GM19397 (cell line): ENCODE measurements around the gene STRA6.

Experiments
- ATAC-seq: cut with Tn5 transposase; IDR thresholded peaks from one replicate; pipeline ENCODE4 v1.9.1; 2021; ENCODE audit warnings: mild to moderate bottlenecking, moderate library complexity; ENCODE audit not compliant: unreplicated experiment

STRA6 gene

GRCh38 chr15:74228723-74229081 lies 26.1 kb upstream of the STRA6 start:
- ATAC-seq, result no peak

GRCh38 chr15:74227968-74228722 lies 25.6 kb upstream of the STRA6 start:
- no peak for ATAC-seq

- ATAC-seq, result no peak
Observed at GRCh38 chr15:74226761-74227540, 24.4 kb upstream of the STRA6 start.

- ATAC-seq, result no peak
Observed at GRCh38 chr15:74225928-74226327, 23.3 kb upstream of the STRA6 start.

GRCh38 chr15:74222240-74223119 lies 19.9 kb upstream of the STRA6 start:
- no peak for ATAC-seq

GRCh38 chr15:74221399-74222239 lies 19.0 kb upstream of the STRA6 start:
- ATAC-seq, result no peak

- no peak for ATAC-seq
Observed at GRCh38 chr15:74220475-74221248, 18.1 kb upstream of the STRA6 start.

GRCh38 chr15:74217907-74218885 lies 15.6 kb upstream of the STRA6 start:
- ATAC-seq, result no peak

GRCh38 chr15:74216949-74217348 lies 14.4 kb upstream of the STRA6 start:
- no peak for ATAC-seq

GRCh38 chr15:74215958-74216357 lies 13.4 kb upstream of the STRA6 start:
- ATAC-seq, result no peak

- no peak for ATAC-seq
Observed at GRCh38 chr15:74214324-74215021, 11.9 kb upstream of the STRA6 start.

GRCh38 chr15:74213858-74214284 lies 11.3 kb upstream of the STRA6 start:
- ATAC-seq, result no peak

GRCh38 chr15:74212494-74212893 lies 9.9 kb upstream of the STRA6 start:
- no peak for ATAC-seq

- ATAC-seq, result no peak
Observed at GRCh38 chr15:74211656-74212055, 9.1 kb upstream of the STRA6 start.

GRCh38 chr15:74210729-74211128 lies 8.1 kb upstream of the STRA6 start:
- no peak for ATAC-seq

GRCh38 chr15:74209997-74210671 lies 7.5 kb upstream of the STRA6 start:
- ATAC-seq, result no peak

GRCh38 chr15:74209560-74209958 lies 7.0 kb upstream of the STRA6 start:
- ATAC-seq, result no peak
